Pancreas (tissue), 10 donors: ENCODE results near the gene NBEAL1. TPM values are rescaled to one million over a fixed set of nuclear protein-coding genes. Genes with fewer than 3 reads are reported as not detected.
"Not testable (repeated sequence)": the region's sequence is repeated elsewhere in the genome, so short reads cannot be mapped to it uniquely, and the experiment has no call there.

Source experiments
- ATAC-seq, 4 donors: fragments of 200-7000 bp; cut with Tn5 transposase; one replicate each; pipeline versions ENCODE4 v1.8.0 to v1.9.1; 2020; ENCODE audit warnings: mild to moderate bottlenecking in 4 of 4, moderate library complexity in 4 of 4
- DNase-seq, 6 donors: peaks; one replicate each; pipeline ENCODE4 v3.0.0-alpha.2; 2020
- FAIRE-seq: peaks from 2 replicates; lab custom pipeline; 2012; peaks lifted over from hg19 to GRCh38; lab: Jason Lieb, UNC
- H3K27ac ChIP-seq, 4 donors: fragments of 200-600 bp; sonication (generic); 1 replicate in 3 of 4; 2 replicates in 1 of 4; pipeline versions ENCODE4 v1.5.0 to v1.8.0; 2020
- H3K27me3 ChIP-seq, 4 donors: fragments of 200-600 bp; one replicate each; pipeline ENCODE4 v1.8.0; 2021
- H3K36me3 ChIP-seq, 3 donors: fragments of 200-600 bp; sonication (generic) in 1 of 3; one replicate each; pipeline versions ENCODE4 v1.5.0 to v1.8.0; 2020 to 2021
- H3K4me1 ChIP-seq, 3 donors: fragments of 200-600 bp; one replicate each; pipeline ENCODE4 v1.8.0; 2021
- H3K4me3 ChIP-seq, 4 donors: fragments of 200-600 bp; sonication (generic) in 2 of 4; one replicate each; pipeline versions ENCODE4 v1.5.0 to v1.8.0; 2020 to 2021
- H3K9me3 ChIP-seq, 4 donors: fragments of 200-600 bp; one replicate each; pipeline ENCODE4 v1.8.0; 2021
- CTCF ChIP-seq, 4 donors: fragments of 200-600 bp; sonication (generic) in 3 of 4; IDR thresholded peaks; one replicate each; pipeline versions ENCODE4 v1.5.0 to v1.8.0; 2021; ENCODE audit warnings: antibody characterized with exemption in 4 of 4
- WGBS, 2 donors: extraction: QIAGEN DNeasy Blood & Tissue Kit; methylation state at CpG; one replicate each; pipeline ENCODE4 v1.1.7; 2013; 5-methylcytosine and 5-hydroxymethylcytosine counted together
- intact Hi-C, 3 donors: fragments of 100-400 bp; cut with DNase I; formaldehyde crosslinking; loops; one replicate each; pipeline versions ENCODE4 v1.11.1 to v1.14.2; 2022
- polyA plus RNA-seq, 2 donors: library from polyadenylated mRNA; stranded (reverse); fragments of 200-250 nt; gene quantifications; one replicate each; pipeline ENCODE4 v1.2.3, GENCODE V29; 2013
- total RNA-seq, 6 donors: library from RNA; stranded (reverse); fragmentation: NEBNext Ultra II Directional in 4 of 6; extraction: Animal tissue kit (Norgen Biotek cat#: 25700) in 4 of 6; gene quantifications; one replicate each; pipeline versions ENCODE4 v1.2.1 to v1.2.4, GENCODE V29; 2021 to 2023
- donor health status: healthy with polysubstance abuse.
- donor health status: DM: no; HTN: no; CAD: no; lungs with moderate emphysema.
- donor health status: DM: no; HTN: no; CAD: no.
- donor health status: control.
- donor health status: control.
- donor health status: Bipolar disorder and iron deficiency.
- donor health status: DM: yes; HTN: yes; CAD: no.
- donor health status: DM: no; HTN: no; CAD: no.
- donor health status: DM: no; HTN: no; CAD: no.
- donor health status: DM: yes; HTN: yes; CAD: no.

The NBEAL1 gene
- total and polyA plus RNA-seq, 8 donors = 4.0 to 27.2 (median 14.5) TPM

GRCh38 chr2:203126996-203127395, 112.3 kb downstream of the NBEAL1 start:
- Histone ChIP-seq H3K36me3 (peaks cover 0 to 16% (median 0%) of the 10 kb centered on the region in 3 donors), H3K27ac (no peak overlapping the region)

GRCh38 chr2:203135105-203135504, 120.4 kb downstream of the NBEAL1 start:
- intact Hi-C loops = no loop called here
- FAIRE-seq (no peak), DNase-seq (no peak), ATAC-seq (no peak)
- Histone ChIP-seq H3K4me3 (no peak overlapping the region), H3K27me3 (no peaks in the 10 kb centered on the region), H3K27ac (no peak overlapping the region), H3K36me3 (peaks cover 0 to 3% (median 0%) of the 10 kb centered on the region in 3 donors), H3K9me3 (no peaks in the 10 kb centered on the region), H3K4me1 (no peaks in the 10 kb centered on the region)
- 86 to 91% methylated on average over 4 of the region's 4 CpGs for WGBS, 2 donors
- no peak for TF ChIP-seq CTCF (IDR thresholded peaks at IDR 0.05)

More at GRCh38 chr2:203126996-203127395, 112.3 kb downstream of the NBEAL1 start:
- ATAC-seq (no peak), DNase-seq (no peak), FAIRE-seq (no peak)
- Histone ChIP-seq H3K4me1 (peaks cover 0 to 9% (median 8%) of the 10 kb centered on the region in 3 donors), H3K27me3 (no peaks in the 10 kb centered on the region), H3K4me3 (no peak overlapping the region), H3K9me3 (no peaks in the 10 kb centered on the region)
- intact Hi-C loops = no loop called here
- 66 to 71% methylated on average over 2 of the region's 2 CpGs for WGBS, 2 donors
- TF ChIP-seq CTCF (IDR thresholded peaks at IDR 0.05) = no peak

- H3K4me1 ChIP-seq = no peaks in the 10 kb centered on the region
- no peaks in the 10 kb centered on the region for H3K9me3 ChIP-seq
- no peak for FAIRE-seq
- no peak for TF ChIP-seq CTCF (IDR thresholded peaks at IDR 0.05)
- intact Hi-C loops = no loop called here
- no peak for ATAC-seq
- no peaks in the 10 kb centered on the region for H3K36me3 ChIP-seq
- no peak overlapping the region for H3K27ac ChIP-seq
- DNase-seq = no peak
- no peaks in the 10 kb centered on the region for H3K27me3 ChIP-seq
- H3K4me3 ChIP-seq = no peak overlapping the region
Measured at GRCh38 chr2:203143391-203143790, 128.7 kb downstream of the NBEAL1 start.

- intact Hi-C loops = no loop called here
- Histone ChIP-seq H3K27ac (no peak overlapping the region), H3K36me3 (no peaks in the 10 kb centered on the region), H3K4me1 (no peaks in the 10 kb centered on the region), H3K9me3 (no peaks in the 10 kb centered on the region), H3K27me3 (no peaks in the 10 kb centered on the region), H3K4me3 (no peak overlapping the region)
- FAIRE-seq (no peak), ATAC-seq (no peak), DNase-seq (no peak)
- TF ChIP-seq CTCF (IDR thresholded peaks at IDR 0.05) = no peak
- WGBS, 2 donors = 20 to 28% methylated on average over 1 of the region's 1 CpG
Measured at GRCh38 chr2:203149194-203149593, 134.5 kb downstream of the NBEAL1 start.

- H3K36me3 ChIP-seq = peaks cover 0 to 5% (median 0%) of the 10 kb centered on the region in 3 donors
- no peak for FAIRE-seq
- no peaks in the 10 kb centered on the region for H3K27me3 ChIP-seq
- no peak overlapping the region for H3K27ac ChIP-seq
- intact Hi-C loops = no loop called here
- no peak for TF ChIP-seq CTCF (IDR thresholded peaks at IDR 0.05)
- 78 to 86% methylated on average over 1 of the region's 1 CpG for WGBS, 2 donors
- H3K4me1 ChIP-seq = no peaks in the 10 kb centered on the region
- ATAC-seq = no peak
- no peak for DNase-seq
- H3K4me3 ChIP-seq = no peak overlapping the region
- H3K9me3 ChIP-seq = no peaks in the 10 kb centered on the region
Measured at GRCh38 chr2:203155406-203155805, 140.7 kb downstream of the NBEAL1 start.

GRCh38 chr2:203162722-203163121, 148.0 kb downstream of the NBEAL1 start:
- H3K27me3 ChIP-seq, H3K4me3 ChIP-seq, ATAC-seq, DNase-seq, intact Hi-C loops, H3K4me1 ChIP-seq, H3K27ac ChIP-seq, H3K9me3 ChIP-seq, FAIRE-seq: not testable (repeated sequence)
- H3K36me3 ChIP-seq = peaks cover 0 to 14% (median 0%) of the 10 kb centered on the region in 3 donors
- 96 to 98% methylated on average over 5 of the region's 5 CpGs for WGBS, 2 donors
